Left lung (tissue), 10 donors: ENCODE data around the gene TOM1. TPM values are rescaled to one million over a fixed set of nuclear protein-coding genes. Genes with fewer than 3 reads are reported as not detected.

ENCODE experiments used
- ATAC-seq: fragments of 200-7000 bp; cut with Tn5 transposase; one replicate; pipeline ENCODE4 v1.9.1; 2020; ENCODE audit warnings: moderate library complexity
- DNase-seq, 4 donors: peaks; one replicate each; pipeline ENCODE4 v3.0.0-alpha.2; 2013 to 2020
- H3K27ac ChIP-seq, 2 donors: fragments of 200-600 bp; sonication (generic) in 1 of 2; one replicate each; pipeline versions ENCODE4 v1.5.0 to v1.8.0; 2020 to 2021
- H3K27me3 ChIP-seq, 2 donors: fragments of 200-600 bp; sonication (generic) in 1 of 2; one replicate each; pipeline versions ENCODE4 v1.5.0 to v1.8.0; 2020 to 2021
- H3K36me3 ChIP-seq, 2 donors: fragments of 200-600 bp; sonication (generic) in 1 of 2; one replicate each; pipeline versions ENCODE4 v1.5.0 to v1.8.0; 2020 to 2021
- H3K4me1 ChIP-seq, 2 donors: fragments of 200-600 bp; one replicate each; pipeline ENCODE4 v1.8.0; 2021
- H3K4me3 ChIP-seq, 2 donors: fragments of 200-600 bp; sonication (generic) in 1 of 2; one replicate each; pipeline versions ENCODE4 v1.5.0 to v1.8.0; 2020 to 2021; ENCODE audit warnings: mild to moderate bottlenecking in 1 of 2
- H3K9me3 ChIP-seq, 2 donors: fragments of 200-600 bp; sonication (generic) in 1 of 2; one replicate each; pipeline versions ENCODE4 v1.5.0 to v1.8.0; 2020 to 2021
- CTCF ChIP-seq, 2 donors: fragments of 200-600 bp; sonication (generic) in 1 of 2; IDR thresholded peaks; one replicate each; pipeline versions ENCODE4 v1.5.0 to v1.8.0; 2021; ENCODE audit warnings: antibody characterized with exemption in 2 of 2
- intact Hi-C, 2 donors: fragments of 100-400 bp; cut with DNase I; formaldehyde crosslinking; loops; one replicate each; pipeline versions ENCODE4 v1.11.2 to v1.14.2; 2022
- polyA plus RNA-seq, 6 donors: library from polyadenylated mRNA; unstranded; fragments of 120-200 nt; gene quantifications; one replicate each; pipeline ENCODE4 v1.2.1, GENCODE V29; 2013; ENCODE audit not compliant: insufficient read length in 6 of 6
- total RNA-seq, 2 donors: library from RNA; stranded (reverse); fragmentation: NEBNext Ultra II Directional; extraction: Animal tissue kit (Norgen Biotek cat#: 25700); gene quantifications; one replicate each; pipeline ENCODE4 v1.2.1, GENCODE V29; 2021
- donor health status: DM: no; HTN: yes; CAD: no.
- donor health status: DM: no; HTN: no; CAD: no.

The TOM1 gene
- total and polyA plus RNA-seq, 8 donors, result 28.9 to 81.3 (median 32.8) TPM

- DNase-seq (peak in 1 of 4 donors; percentile 27), ATAC-seq (no peak)
- Histone ChIP-seq H3K4me3 (no peak overlapping the region), H3K4me1 (peaks cover 7 to 19% of the 10 kb centered on the region in 2 donors), H3K9me3 (no peaks in the 10 kb centered on the region), H3K27me3 (no peaks in the 10 kb centered on the region), H3K36me3 (peaks cover 0 to 81% of the 10 kb centered on the region in 2 donors), H3K27ac (no peak overlapping the region)
- intact Hi-C loops, result no loop called here
- no peak for TF ChIP-seq CTCF (IDR thresholded peaks at IDR 0.05)
Observed at GRCh38 chr22:35317680-35318290, 18.1 kb downstream of the TOM1 start.

- ATAC-seq, result no peak
- intact Hi-C loops, result no loop called here
Observed at GRCh38 chr22:35318346-35319215, 18.9 kb downstream of the TOM1 start.

DNA sequence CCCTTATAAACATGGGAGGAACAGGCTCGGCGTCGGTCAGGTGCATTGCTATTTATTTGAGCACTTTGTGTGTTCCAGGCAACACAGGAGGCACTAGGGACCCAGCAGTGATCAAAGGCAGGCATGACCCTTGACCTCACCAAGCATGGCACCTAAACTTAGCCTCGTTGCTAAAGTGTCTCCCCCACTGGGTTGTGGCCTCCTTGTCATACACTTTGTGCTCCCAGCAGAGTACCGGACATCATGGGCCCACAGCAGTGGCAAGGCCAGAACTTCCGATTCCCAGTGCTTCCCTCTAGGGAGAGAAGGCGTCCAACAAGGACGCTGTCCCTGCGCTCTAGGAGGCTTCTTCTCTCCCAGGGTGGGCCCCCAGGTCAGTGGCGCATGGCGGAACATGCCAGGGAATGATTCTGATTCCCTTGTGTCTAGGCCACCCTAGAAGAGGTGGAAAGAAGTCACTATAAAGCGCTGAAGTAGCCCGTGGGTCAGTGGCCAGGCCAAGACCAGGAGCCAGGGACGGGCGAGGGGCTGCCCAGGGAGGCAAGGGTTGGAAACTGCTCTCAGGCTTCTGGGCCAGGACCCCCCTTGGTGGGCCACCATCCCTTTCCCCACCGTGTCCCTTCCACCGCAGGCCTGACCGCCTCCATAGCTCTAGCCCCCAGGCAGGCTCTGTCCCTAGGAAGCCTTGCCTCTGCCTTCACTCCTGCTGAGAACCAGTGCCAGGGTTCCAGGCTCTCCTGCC is 19.7 kb downstream of the TOM1 start:
- H3K27me3 ChIP-seq, result no peaks in the 10 kb centered on the region
- no peak for ATAC-seq
- H3K36me3 ChIP-seq, result peaks cover 0 to 88% of the 10 kb centered on the region in 2 donors
- H3K9me3 ChIP-seq, result no peaks in the 10 kb centered on the region
- no peak overlapping the region for H3K27ac ChIP-seq
- H3K4me3 ChIP-seq, result no peak overlapping the region
- peaks cover 0 to 6% of the 10 kb centered on the region in 2 donors for H3K4me1 ChIP-seq
- intact Hi-C loops, result no loop called here
- peak in 1 of 4 donors; percentile 18 for DNase-seq
- TF ChIP-seq CTCF (IDR thresholded peaks at IDR 0.05), result no peak

More at GRCh38 chr22:35318346-35319215, 18.9 kb downstream of the TOM1 start:
- H3K4me3 ChIP-seq, result no peak overlapping the region
- H3K9me3 ChIP-seq, result no peaks in the 10 kb centered on the region
- peak in 1 of 4 donors; percentile 25 for DNase-seq
- peaks cover 0 to 88% of the 10 kb centered on the region in 2 donors for H3K36me3 ChIP-seq
- peaks cover 4 to 11% of the 10 kb centered on the region in 2 donors for H3K4me1 ChIP-seq
- H3K27ac ChIP-seq, result no peak overlapping the region
- no peak for TF ChIP-seq CTCF (IDR thresholded peaks at IDR 0.05)
- H3K27me3 ChIP-seq, result no peaks in the 10 kb centered on the region

DNA sequence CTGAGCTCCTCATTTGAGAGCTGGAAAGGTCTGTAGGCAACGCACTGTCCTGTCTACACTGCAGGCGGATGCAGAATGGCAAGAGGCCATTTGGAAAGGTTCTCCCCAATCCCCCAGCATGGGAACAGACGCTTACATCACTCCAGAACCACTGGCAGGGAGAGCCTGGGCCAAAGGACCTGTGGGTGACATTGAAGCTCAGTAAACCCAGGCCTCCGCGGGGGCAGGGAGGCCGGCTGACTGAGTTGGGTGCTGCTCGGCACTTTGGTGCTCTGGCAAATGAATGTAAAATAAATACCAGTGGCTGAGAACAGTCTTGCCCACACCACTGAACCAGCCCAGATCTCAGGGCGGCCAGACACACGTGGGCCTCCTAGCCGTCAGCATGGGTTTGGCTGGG is 22.4 kb downstream of the TOM1 start:
- H3K4me1 ChIP-seq, result peaks cover 0 to 5% of the 10 kb centered on the region in 2 donors
- TF ChIP-seq CTCF (IDR thresholded peaks at IDR 0.05), result no peak
- no peak for ATAC-seq
- H3K27me3 ChIP-seq, result no peaks in the 10 kb centered on the region
- no peak overlapping the region for H3K27ac ChIP-seq
- H3K9me3 ChIP-seq, result no peaks in the 10 kb centered on the region
- peaks cover 0 to 100% of the 10 kb centered on the region in 2 donors for H3K36me3 ChIP-seq
- H3K4me3 ChIP-seq, result no peak overlapping the region
- DNase-seq, result peak in 1 of 4 donors; percentile 43
- intact Hi-C loops, result no loop called here
